NOMO-1 treated with DMSO at 0.1 percent for 48 hours (cell line): Measurements from ENCODE around the gene ADGRF5.

ENCODE experiments used
- DNase-seq: peaks from one replicate; lab custom pipeline; 2025; ENCODE audit not compliant: unreplicated experiment; lab: John Stamatoyannopoulos, UW

Gene ADGRF5

GRCh38 chr6:46931416-46931815 lies 9.7 kb upstream of the ADGRF5 start:
- DNase-seq, result no peak

GRCh38 chr6:46930331-46930730 lies 8.6 kb upstream of the ADGRF5 start:
- no peak for DNase-seq

- no peak for DNase-seq
Measured at GRCh38 chr6:46927066-46927465, 5.3 kb upstream of the ADGRF5 start.

- DNase-seq, result no peak
Measured at GRCh38 chr6:46926481-46926880, 4.7 kb upstream of the ADGRF5 start.

GRCh38 chr6:46925563-46926253 lies 4.0 kb upstream of the ADGRF5 start:
- no peak for DNase-seq

- DNase-seq, result no peak
Measured at GRCh38 chr6:46923476-46923875, 1.7 kb upstream of the ADGRF5 start.

GRCh38 chr6:46921059-46921458 lies 679 bp downstream of the ADGRF5 start:
- DNase-seq, result no peak

GRCh38 chr6:46918806-46919205 lies 2.9 kb downstream of the ADGRF5 start:
- no peak for DNase-seq

GRCh38 chr6:46917002-46917545 lies 4.7 kb downstream of the ADGRF5 start:
- DNase-seq, result no peak

- DNase-seq, result no peak
Measured at GRCh38 chr6:46915866-46916265, 5.9 kb downstream of the ADGRF5 start.

GRCh38 chr6:46915380-46915779 lies 6.4 kb downstream of the ADGRF5 start:
- DNase-seq, result no peak

GRCh38 chr6:46914279-46914810 lies 7.4 kb downstream of the ADGRF5 start:
- DNase-seq, result no peak

- DNase-seq, result no peak
Measured at GRCh38 chr6:46909371-46909770, 12.4 kb downstream of the ADGRF5 start.

GRCh38 chr6:46906776-46907175 lies 15.0 kb downstream of the ADGRF5 start:
- no peak for DNase-seq

- DNase-seq, result no peak
Measured at GRCh38 chr6:46904117-46904516, 17.6 kb downstream of the ADGRF5 start.

GRCh38 chr6:46903175-46903574 lies 18.6 kb downstream of the ADGRF5 start:
- no peak for DNase-seq

- no peak for DNase-seq
Measured at GRCh38 chr6:46901882-46902314, 19.8 kb downstream of the ADGRF5 start.

GRCh38 chr6:46900266-46900665 lies 21.5 kb downstream of the ADGRF5 start:
- no peak for DNase-seq

GRCh38 chr6:46899659-46900058 lies 22.1 kb downstream of the ADGRF5 start:
- DNase-seq, result no peak

GRCh38 chr6:46898006-46898405 lies 23.7 kb downstream of the ADGRF5 start:
- DNase-seq, result no peak

GRCh38 chr6:46896871-46897270 lies 24.9 kb downstream of the ADGRF5 start:
- no peak for DNase-seq

GRCh38 chr6:46895930-46896329 lies 25.8 kb downstream of the ADGRF5 start:
- no peak for DNase-seq

GRCh38 chr6:46894433-46894832 lies 27.3 kb downstream of the ADGRF5 start:
- no peak for DNase-seq
